ENCODE data around the gene BHLHE40. TPM values are rescaled to one million over a fixed set of nuclear protein-coding genes. Genes with fewer than 3 reads are reported as not detected.

Gene BHLHE40
- total and polyA plus RNA-seq, 10 of the 15 experiments (the other 5 are each of a cell fraction or from before 2014, with no cell fraction given) = 25.2 to 106 (median 51.4) TPM

DNA sequence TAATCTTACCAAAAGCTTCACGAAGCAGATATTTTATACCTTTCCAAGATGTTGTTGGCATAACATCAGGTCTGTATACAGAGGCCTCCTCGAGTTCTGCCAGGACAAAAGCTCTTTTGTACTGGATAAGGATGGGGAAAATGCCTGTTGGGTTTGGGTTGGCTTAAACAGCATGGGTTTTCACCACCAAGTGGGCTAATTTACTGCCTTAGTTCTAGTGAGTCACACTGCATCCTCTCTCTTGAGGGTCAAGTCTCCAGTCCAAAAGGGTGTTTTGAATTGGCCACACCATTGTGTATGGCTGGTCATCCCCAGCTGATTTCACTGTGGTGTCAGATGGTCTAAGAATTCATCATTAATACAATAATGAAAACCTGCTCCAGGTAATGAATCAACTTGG lies 26.1 kb upstream of the BHLHE40 start:
- ChIA-PET CTCF (no interaction called here), POLR2A (interaction anchor here (0.5 kb wide), 1 partner anchor 242 kb away, joined by 5 read pairs; no protein-coding TSS in a partner anchor), SMC1A (ENCODE audit: uncharacterized antibody, unreplicated experiment) (interaction anchor here (0.6 to 1.3 kb wide), 2 partner anchors 69 to 241 kb away, joined by 3 read pairs; no protein-coding TSS in a partner anchor), RAD21 (ENCODE audit: unreplicated experiment) (no interaction called here)
- Histone ChIP-seq H4K20me1 (ENCODE audit: control insufficient read depth, insufficient read depth) (no peaks in the 10 kb centered on the region), H3K27ac (ENCODE audit: control insufficient read depth, insufficient read depth) (no peak overlapping the region), H3K9me3 (replicated peaks; ENCODE audit: control insufficient read depth, insufficient read depth, low read length) (no peaks in the 10 kb centered on the region; the same call in 2 of the 3 replicates), H2AFZ (ENCODE audit: control insufficient read depth, low read depth, low read length) (no peak overlapping the region), H3K4me1 (ENCODE audit: control insufficient read depth, insufficient read depth, low read length) (no peaks in the 10 kb centered on the region), H3K9ac (ENCODE audit: control insufficient read depth, insufficient read depth, low read length) (no peak overlapping the region), H3K27me3 (replicated peaks in 1 of 2; ENCODE audit: control insufficient read depth in 2 of 2, insufficient read depth in 2 of 2, low read length in 1 of 2) (no peaks in the 10 kb centered on the region), H3K4me3 (no peak overlapping the region), H3K79me2 (ENCODE audit: control insufficient read depth, insufficient read depth, low read length) (no peaks in the 10 kb centered on the region), H3K36me3 (ENCODE audit: control insufficient read depth in 2 of 2, insufficient read depth in 2 of 2, low read length in 1 of 2) (no peaks in the 10 kb centered on the region), H3K4me2 (ENCODE audit: control insufficient read depth, insufficient read depth) (no peak overlapping the region)
- WGBS (ENCODE audit: insufficient coverage, insufficient replicate concordance, low lambda C conversion rate, missing lambda C conversion rate) = 29% methylated on average over 2 of the region's 2 CpGs
- BruUV-seq (replicated peaks) = no TSS peak
- intact Hi-C loops (cut with micrococcal nuclease; ENCODE audit: unreplicated experiment) = no loop called here
- ATAC-seq (no peak), FAIRE-seq (no peak), DNase-seq (ENCODE audit: low read depth, low spot score) (no peak)
- in situ Hi-C loops (cut with MboI) = no loop called here
- TF ChIP-seq NFYB (IDR thresholded peaks at IDR 0.05; ENCODE audit: insufficient read depth, low read depth, low read length) (no peak), POLR2AphosphoS5 (IDR thresholded peaks at IDR 0.05; ENCODE audit: low read length) (no peak), ZNF384 (IDR thresholded peaks at IDR 0.05; ENCODE audit: borderline replicate concordance, low read depth, low read length) (no peak)

DNA sequence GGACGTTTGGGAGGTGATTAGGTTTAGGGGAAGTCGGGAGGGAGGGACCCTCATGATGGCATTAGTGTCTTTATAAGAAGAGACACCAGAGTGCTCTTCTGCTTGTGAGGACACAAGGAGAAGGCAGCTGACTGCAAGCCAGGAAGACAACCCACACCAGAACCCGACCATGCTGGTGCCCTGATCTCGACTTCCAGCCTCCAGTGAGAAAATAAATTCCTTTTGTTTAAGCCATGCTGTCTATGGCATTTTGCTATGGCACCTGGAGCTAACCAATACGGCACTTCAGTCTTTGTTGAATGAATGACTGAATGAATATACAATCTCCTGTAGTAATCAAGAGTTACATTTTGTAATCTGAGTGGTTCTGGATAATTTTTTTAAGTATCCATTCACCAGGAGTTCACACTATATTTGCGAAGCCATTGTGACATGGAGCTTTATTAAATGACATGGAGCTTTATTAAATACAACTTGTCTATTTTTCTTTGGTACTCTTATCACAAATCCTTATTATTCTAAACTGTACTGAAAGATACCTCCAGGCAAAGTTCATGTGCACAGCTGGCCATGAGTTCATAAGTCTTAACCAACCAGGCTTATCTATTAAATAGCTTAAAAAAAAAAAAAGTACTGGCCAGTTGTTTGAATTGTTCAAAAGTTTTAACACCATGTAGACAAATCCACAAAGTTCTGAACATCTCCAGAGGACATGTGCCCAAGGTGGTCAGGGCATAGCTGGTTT lies 24.8 kb upstream of the BHLHE40 start:
- FAIRE-seq (no peak), ATAC-seq (no peak), DNase-seq (ENCODE audit: low read depth, low spot score) (no peak)
- ChIA-PET SMC1A (ENCODE audit: uncharacterized antibody, unreplicated experiment) (interaction anchor here (0.6 to 2.1 kb wide), 5 partner anchors 12 to 368 kb away, joined by 3 to 9 read pairs (median 3); no protein-coding TSS in a partner anchor), POLR2A (interaction anchor here (0.6 kb wide), 1 partner anchor 49 kb away, joined by 7 read pairs; no protein-coding TSS in a partner anchor), CTCF (interaction anchor here (0.6 to 1.5 kb wide), 4 partner anchors 11 to 243 kb away, joined by 3 to 6 read pairs (median 5); no protein-coding TSS in a partner anchor), RAD21 (ENCODE audit: unreplicated experiment) (no interaction called here)
- Histone ChIP-seq H3K9me3 (replicated peaks; ENCODE audit: control insufficient read depth, insufficient read depth, low read length) (peaks cover 5% of the 10 kb centered on the region; the same call in 2 of the 3 replicates), H2AFZ (ENCODE audit: control insufficient read depth, low read depth, low read length) (no peak overlapping the region), H3K4me1 (ENCODE audit: control insufficient read depth, insufficient read depth, low read length) (no peaks in the 10 kb centered on the region), H3K27ac (ENCODE audit: control insufficient read depth, insufficient read depth) (no peak overlapping the region), H3K27me3 (replicated peaks in 1 of 2; ENCODE audit: control insufficient read depth in 2 of 2, insufficient read depth in 2 of 2, low read length in 1 of 2) (no peaks in the 10 kb centered on the region), H3K36me3 (ENCODE audit: control insufficient read depth in 2 of 2, insufficient read depth in 2 of 2, low read length in 1 of 2) (no peaks in the 10 kb centered on the region), H3K4me2 (ENCODE audit: control insufficient read depth, insufficient read depth) (no peak overlapping the region), H4K20me1 (ENCODE audit: control insufficient read depth, insufficient read depth) (no peaks in the 10 kb centered on the region), H3K79me2 (ENCODE audit: control insufficient read depth, insufficient read depth, low read length) (no peaks in the 10 kb centered on the region), H3K9ac (ENCODE audit: control insufficient read depth, insufficient read depth, low read length) (no peak overlapping the region), H3K4me3 (no peak overlapping the region)
- intact Hi-C loops (cut with micrococcal nuclease; ENCODE audit: unreplicated experiment) (no loop called here), in situ Hi-C loops (cut with MboI) (no loop called here)
- 24% methylated on average over 6 of the region's 6 CpGs for WGBS (ENCODE audit: insufficient coverage, insufficient replicate concordance, low lambda C conversion rate, missing lambda C conversion rate)
- BruUV-seq (replicated peaks) = no TSS peak
- TF ChIP-seq SMAD1 (IDR thresholded peaks at IDR 0.05; ENCODE audit: low read depth, partially characterized antibody) = no peak
- no peak for TF ChIP-seq CBX3 (IDR thresholded peaks at IDR 0.05; ENCODE audit: borderline replicate concordance, low read depth)
- TF ChIP-seq JUND (IDR thresholded peaks at IDR 0.05; ENCODE audit: low read depth, low read length) = no peak
- no peak for TF ChIP-seq HDAC2 (IDR thresholded peaks at IDR 0.05)
- TF ChIP-seq SRF (IDR thresholded peaks at IDR 0.05; ENCODE audit: low read depth in 2 of 2, low read length in 2 of 2) = no peak
- no peak for TF ChIP-seq MYC (IDR thresholded peaks at IDR 0.05; ENCODE audit: insufficient read depth, insufficient read length, insufficient replicate concordance, low read length, severe bottlenecking)
- TF ChIP-seq, protein P1, sequence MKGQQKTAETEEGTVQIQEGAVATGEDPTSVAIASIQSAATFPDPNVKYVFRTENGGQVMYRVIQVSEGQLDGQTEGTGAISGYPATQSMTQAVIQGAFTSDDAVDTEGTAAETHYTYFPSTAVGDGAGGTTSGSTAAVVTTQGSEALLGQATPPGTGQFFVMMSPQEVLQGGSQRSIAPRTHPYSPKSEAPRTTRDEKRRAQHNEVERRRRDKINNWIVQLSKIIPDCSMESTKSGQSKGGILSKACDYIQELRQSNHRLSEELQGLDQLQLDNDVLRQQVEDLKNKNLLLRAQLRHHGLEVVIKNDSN (IDR thresholded peaks at IDR 0.05; ENCODE audit: borderline replicate concordance, extremely low read length, insufficient read depth, low read depth, low read length) = no peak
- no peak for TF ChIP-seq TBL1XR1 (IDR thresholded peaks at IDR 0.05; ENCODE audit: low read depth, low read length)

All from GM12878 (cell line).